Gastroesophageal sphincter (tissue), 4 donors: ENCODE results near the gene HSP90AB1. TPM values are rescaled to one million over a fixed set of nuclear protein-coding genes. Genes with fewer than 3 reads are reported as not detected.

Experiments used
- ATAC-seq: fragments of 150-250 bp; one replicate; pipeline ENCODE4 v1.9.1; 2016; ENCODE audit warnings: mild to moderate bottlenecking, moderate library complexity
- H3K27ac ChIP-seq, 4 donors: fragments of 200-600 bp; sonication (generic) in 3 of 4; 1 replicate in 3 of 4; 2 replicates in 1 of 4; pipeline ENCODE4 v1.5.1; 2016 to 2019
- H3K27me3 ChIP-seq: fragments of 200-600 bp; sonication (generic); one replicate; pipeline ENCODE4 v1.5.1; 2019
- H3K36me3 ChIP-seq, 2 donors: fragments of 200-600 bp; sonication (generic); one replicate each; pipeline ENCODE4 v1.5.1; 2019; ENCODE audit warnings: control low read depth in 1 of 2
- H3K4me1 ChIP-seq, 3 donors: fragments of 200-600 bp; sonication (generic); 1 replicate in 2 of 3; 2 replicates in 1 of 3; pipeline ENCODE4 v1.5.1; 2016 to 2019; ENCODE audit warnings: control low read depth in 2 of 3
- H3K4me3 ChIP-seq, 2 donors: fragments of 200-600 bp; sonication (generic); one replicate each; pipeline ENCODE4 v1.5.1; 2019; ENCODE audit warnings: mild to moderate bottlenecking in 1 of 2, moderate library complexity in 1 of 2
- H3K9me3 ChIP-seq, 3 donors: fragments of 200-600 bp; sonication (generic); one replicate each; pipeline ENCODE4 v1.5.1; 2017 to 2019; ENCODE audit warnings: control low read depth in 2 of 3
- EP300 ChIP-seq: sonication (generic); formaldehyde crosslinking; IDR thresholded peaks from one replicate; pipeline ENCODE4 v1.6.1; 2017; ENCODE audit warnings: antibody characterized with exemption, mild to moderate bottlenecking
- POLR2A ChIP-seq, 2 donors: fragments of 450-650 bp; IDR thresholded peaks; one replicate each; pipeline ENCODE4 v1.6.1; 2017; ENCODE audit warnings: antibody characterized with exemption in 2 of 2, mild to moderate bottlenecking in 2 of 2, moderate library complexity in 1 of 2
- POLR2AphosphoS5 ChIP-seq: sonication (generic); formaldehyde crosslinking; IDR thresholded peaks from one replicate; pipeline ENCODE4 v1.6.1; 2017; ENCODE audit warnings: antibody characterized with exemption
- WGBS, 2 donors: methylation state at CpG; one replicate each; pipeline ENCODE4 v1.1.5; 2018; ENCODE audit warnings: low coverage in 1 of 2; 5-methylcytosine and 5-hydroxymethylcytosine counted together
- total RNA-seq, 4 donors: library from RNA; depleted of rRNA; stranded (reverse); fragments of >200 nt; gene quantifications; one replicate each; pipeline ENCODE4 v1.1.0, GENCODE V29; 2016
- TF ChIP-seq, protein P1 (sequence below), 4 experiments: fragments of 200-600 bp in 2 of 4; fragments of 450-650 bp in 2 of 4; sonication (generic) in 1 of 4; IDR thresholded peaks; one replicate each; pipeline ENCODE4 v1.5.1; 2017 to 2019; ENCODE audit warnings: antibody characterized with exemption in 4 of 4, mild to moderate bottlenecking in 2 of 4, moderate library complexity in 2 of 4

HSP90AB1 gene
- total RNA-seq, 4 donors from 2014 or later = 553 to 749 (median 626) TPM

DNA sequence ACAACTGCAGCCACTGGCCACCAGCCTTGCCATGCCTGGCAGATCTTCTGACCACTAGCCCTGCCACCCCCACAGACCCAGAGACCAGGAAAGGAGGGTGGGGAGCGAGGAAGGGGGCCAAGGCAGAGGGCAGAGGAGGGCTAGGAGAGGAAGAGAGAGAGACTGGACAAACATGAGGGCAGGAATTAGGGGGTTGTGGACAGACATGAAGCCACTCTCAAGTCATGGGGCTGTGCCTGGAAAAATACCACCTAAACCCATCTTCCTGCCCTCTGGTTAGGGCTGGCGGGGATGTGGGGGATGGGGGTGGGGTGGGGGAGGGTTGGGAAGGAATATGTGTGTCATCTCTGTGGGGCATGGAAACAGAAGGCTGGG is 25.0 kb upstream of the HSP90AB1 start:
- 38% methylated on average over 1 of the region's 2 CpGs; no CpG with 5 or more reads in 1 of the 2 donors for WGBS, 2 donors
- TF ChIP-seq POLR2A (IDR thresholded peaks at IDR 0.05) (no peak), EP300 (no peak), POLR2AphosphoS5 (no peak)
- TF ChIP-seq, protein P1, sequence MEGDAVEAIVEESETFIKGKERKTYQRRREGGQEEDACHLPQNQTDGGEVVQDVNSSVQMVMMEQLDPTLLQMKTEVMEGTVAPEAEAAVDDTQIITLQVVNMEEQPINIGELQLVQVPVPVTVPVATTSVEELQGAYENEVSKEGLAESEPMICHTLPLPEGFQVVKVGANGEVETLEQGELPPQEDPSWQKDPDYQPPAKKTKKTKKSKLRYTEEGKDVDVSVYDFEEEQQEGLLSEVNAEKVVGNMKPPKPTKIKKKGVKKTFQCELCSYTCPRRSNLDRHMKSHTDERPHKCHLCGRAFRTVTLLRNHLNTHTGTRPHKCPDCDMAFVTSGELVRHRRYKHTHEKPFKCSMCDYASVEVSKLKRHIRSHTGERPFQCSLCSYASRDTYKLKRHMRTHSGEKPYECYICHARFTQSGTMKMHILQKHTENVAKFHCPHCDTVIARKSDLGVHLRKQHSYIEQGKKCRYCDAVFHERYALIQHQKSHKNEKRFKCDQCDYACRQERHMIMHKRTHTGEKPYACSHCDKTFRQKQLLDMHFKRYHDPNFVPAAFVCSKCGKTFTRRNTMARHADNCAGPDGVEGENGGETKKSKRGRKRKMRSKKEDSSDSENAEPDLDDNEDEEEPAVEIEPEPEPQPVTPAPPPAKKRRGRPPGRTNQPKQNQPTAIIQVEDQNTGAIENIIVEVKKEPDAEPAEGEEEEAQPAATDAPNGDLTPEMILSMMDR (IDR thresholded peaks at IDR 0.05) = no peak
- Histone ChIP-seq H3K36me3 (no peaks in the 10 kb centered on the region), H3K4me3 (peak overlapping the region in 1 of 2 donors; percentile 86), H3K27me3 (no peaks in the 10 kb centered on the region), H3K27ac (peak overlapping the region; percentile 54 to 99 (median 98)), H3K9me3 (no peaks in the 10 kb centered on the region), H3K4me1 (peaks cover 3 to 97% (median 62%) of the 10 kb centered on the region in 3 donors)
- no peak for ATAC-seq

DNA sequence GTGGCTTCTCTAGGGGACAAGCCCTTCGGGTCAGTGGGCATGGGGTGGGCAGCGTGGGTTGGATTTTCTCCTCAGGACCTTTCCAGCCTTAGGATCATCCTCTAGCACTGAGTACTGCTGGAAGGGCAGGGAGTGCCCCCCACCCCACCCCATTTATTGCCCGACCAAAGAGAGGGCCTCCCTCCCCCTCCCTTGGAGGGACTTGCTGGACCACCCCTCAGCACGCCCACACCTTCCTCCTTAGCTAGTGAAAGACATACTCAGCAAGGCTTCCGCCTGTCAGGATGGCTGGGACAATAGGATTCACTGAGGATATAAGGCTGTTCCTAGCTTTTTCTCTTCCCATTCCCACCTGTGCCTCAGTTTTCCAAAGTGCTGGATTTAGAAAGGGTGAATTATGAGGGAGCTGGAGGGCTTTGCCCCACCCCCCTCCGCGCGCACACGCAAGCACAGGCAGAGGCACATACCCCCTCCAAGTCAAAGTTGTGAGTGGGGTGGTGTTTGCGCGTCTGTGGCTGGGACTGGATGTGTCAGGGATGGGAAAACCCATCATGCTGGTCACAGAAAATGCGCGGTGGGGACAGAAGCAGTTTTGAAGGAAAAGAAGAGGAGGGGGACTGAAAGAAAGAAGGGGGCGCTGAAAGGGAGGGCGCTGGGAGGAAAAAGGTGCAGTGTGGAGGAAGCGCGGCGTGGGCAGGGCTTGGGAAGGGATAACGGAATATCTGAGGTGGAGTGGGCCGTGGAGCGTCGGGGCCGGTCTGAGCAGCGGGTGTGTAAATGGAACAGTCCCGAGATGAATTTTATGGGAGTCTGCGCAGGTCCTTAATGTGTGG is 24.2 kb upstream of the HSP90AB1 start:
- no peaks in the 10 kb centered on the region for H3K27me3 ChIP-seq
- ATAC-seq = no peak

DNA sequence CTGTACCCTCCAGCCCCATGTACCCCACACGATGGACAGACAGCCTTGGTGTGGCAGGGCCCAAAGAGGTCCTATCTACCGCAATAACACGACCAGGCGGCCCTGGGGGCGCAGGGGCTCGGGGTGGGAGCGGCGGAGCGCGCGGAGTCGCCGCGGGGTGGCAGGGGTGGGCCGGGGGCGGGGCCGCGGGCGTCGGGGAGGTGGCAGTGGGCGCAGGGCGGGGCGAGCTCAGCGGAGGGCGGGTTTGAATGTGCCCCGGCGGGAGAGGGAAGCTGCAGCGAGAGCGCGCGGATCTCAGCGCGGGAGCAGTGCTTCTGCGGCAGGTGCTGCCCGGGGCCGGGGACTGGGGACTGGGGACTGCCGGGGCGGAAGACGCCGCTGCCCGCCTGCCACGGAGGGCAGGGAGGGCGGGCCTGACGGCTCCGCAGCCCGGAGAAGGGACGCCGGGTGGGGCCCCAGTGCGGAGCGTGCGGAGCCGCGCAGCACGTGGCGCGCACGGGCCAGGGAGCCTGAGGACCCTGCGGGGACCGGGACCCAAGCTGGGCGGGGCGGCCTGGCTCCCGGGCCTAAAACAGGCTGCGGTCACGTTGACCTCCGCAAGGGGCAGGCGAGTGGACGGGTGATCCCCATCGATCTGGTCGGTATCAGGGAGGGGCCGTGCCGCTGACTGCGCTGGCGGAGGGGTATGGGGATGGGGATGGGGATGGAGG is 23.4 kb upstream of the HSP90AB1 start, which contains the start of gene SLC29A1:
Gene SLC29A1, plus strand, starts transcription at position 277 of the 710 bp plus-strand sequence. CDS start 3,719 bp downstream, outside the sequence.
- 0% methylated on average over 1 to 4 of the region's 73 CpGs for WGBS, 2 donors
- peak; percentile 26 for ATAC-seq
- no peaks in the 10 kb centered on the region for H3K9me3 ChIP-seq
- peaks cover 3 to 97% (median 62%) of the 10 kb centered on the region in 3 donors for H3K4me1 ChIP-seq
- H3K36me3 ChIP-seq = no peaks in the 10 kb centered on the region
- TF ChIP-seq, protein P1 (IDR thresholded peaks at IDR 0.05) = peak in 3 of 4 experiments; percentile 23 to 34 (median 24)
- TF ChIP-seq EP300 = no peak
- TF ChIP-seq POLR2A (IDR thresholded peaks at IDR 0.05) = peak; percentile 53 to 65
- TF ChIP-seq POLR2AphosphoS5 = peak; percentile 68
- peak within 1 kb of the TSS; percentile 54 to 99 (median 98) for H3K27ac ChIP-seq
- H3K4me3 ChIP-seq = peak within 1 kb of the TSS; percentile 73 to 86
- H3K27me3 ChIP-seq = no peaks in the 10 kb centered on the region

More for the DNA sequence above, 24.2 kb upstream of the HSP90AB1 start:
- no peaks in the 10 kb centered on the region for H3K9me3 ChIP-seq
- H3K36me3 ChIP-seq = no peaks in the 10 kb centered on the region
- peak overlapping the region; percentile 54 to 99 (median 98) for H3K27ac ChIP-seq
- H3K4me3 ChIP-seq = peak overlapping the region; percentile 73 to 86
- TF ChIP-seq POLR2A (IDR thresholded peaks at IDR 0.05) = no peak
- TF ChIP-seq EP300 = no peak
- TF ChIP-seq POLR2AphosphoS5 = no peak
- TF ChIP-seq, protein P1 (IDR thresholded peaks at IDR 0.05) = no peak
- peaks cover 3 to 97% (median 62%) of the 10 kb centered on the region in 3 donors for H3K4me1 ChIP-seq
- 6% methylated on average over 19 of the region's 26 CpGs; no CpG with 5 or more reads in 1 of the 2 donors for WGBS, 2 donors

DNA sequence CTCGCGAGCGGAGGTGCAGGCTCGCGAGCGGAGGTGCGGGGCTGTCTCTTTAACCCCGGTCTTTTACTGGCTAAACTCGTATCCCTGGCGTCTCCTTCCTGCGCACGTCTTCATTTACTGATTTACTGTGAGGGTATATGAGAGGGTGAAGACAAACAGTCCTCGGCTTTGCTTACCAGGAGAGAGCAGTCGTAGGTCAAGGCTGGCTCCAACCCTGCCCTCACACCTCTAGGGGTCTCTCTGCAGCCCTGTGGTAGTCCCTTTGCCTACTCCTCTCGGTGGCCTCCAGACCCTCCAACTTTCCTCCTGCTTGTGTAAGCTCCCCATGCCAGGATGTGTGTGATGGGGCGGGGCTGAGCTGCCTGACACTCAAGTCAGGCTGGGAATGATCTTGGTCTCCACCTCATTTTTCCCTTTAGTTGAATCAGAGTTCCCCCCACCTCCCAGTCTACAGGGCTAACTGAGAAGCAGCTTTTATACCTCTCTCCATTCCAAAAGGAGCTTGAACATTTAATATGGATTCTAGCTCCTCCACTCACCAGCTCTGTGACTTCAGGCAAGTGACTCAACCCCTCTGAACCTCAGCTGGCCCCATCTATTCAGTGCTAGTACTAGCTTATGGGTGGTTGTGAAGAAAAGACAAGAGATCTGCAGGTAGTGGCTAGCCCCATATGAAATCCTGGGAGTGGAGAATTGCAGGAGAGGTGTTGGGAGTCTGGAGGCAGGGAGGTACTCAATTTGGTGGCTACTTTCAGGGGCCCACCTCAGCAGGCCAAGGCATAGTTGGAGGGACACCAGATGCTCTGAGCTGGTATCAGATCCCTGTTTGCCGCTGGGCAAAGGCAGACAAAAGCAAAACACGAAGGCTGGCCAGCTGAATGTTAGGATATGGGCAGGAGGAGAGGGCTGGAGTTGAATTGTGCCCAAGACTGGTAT is 22.6 kb upstream of the HSP90AB1 start:
- peak overlapping the region; percentile 54 to 99 (median 98) for H3K27ac ChIP-seq
- no peaks in the 10 kb centered on the region for H3K27me3 ChIP-seq
- 3 to 12% methylated on average over 8 to 11 of the region's 18 CpGs for WGBS, 2 donors
- no peak for ATAC-seq
- peak overlapping the region; percentile 73 to 86 for H3K4me3 ChIP-seq
- peaks cover 3 to 97% (median 67%) of the 10 kb centered on the region in 3 donors for H3K4me1 ChIP-seq
- no peaks in the 10 kb centered on the region for H3K9me3 ChIP-seq
- peaks cover 0 to 3% of the 10 kb centered on the region in 2 donors for H3K36me3 ChIP-seq
- no peak for TF ChIP-seq EP300
- TF ChIP-seq, protein P1 (IDR thresholded peaks at IDR 0.05) = no peak
- TF ChIP-seq POLR2A (IDR thresholded peaks at IDR 0.05) = no peak
- no peak for TF ChIP-seq POLR2AphosphoS5
